Esophagus (tissue), 2 donors: ENCODE results near the gene PDE11A. TPM values are rescaled to one million over a fixed set of nuclear protein-coding genes. Genes with fewer than 3 reads are reported as not detected.

Experiments
- H3K27ac ChIP-seq, 2 donors: one replicate each; pipeline ENCODE4 v1.5.1; 2013; ENCODE audit warnings: low read depth in 2 of 2, mild to moderate bottlenecking in 2 of 2, inconsistent platforms in 1 of 2, low read length in 1 of 2, moderate library complexity in 1 of 2
- H3K27me3 ChIP-seq, 2 donors: one replicate each; pipeline ENCODE4 v1.6.1; 2013; ENCODE audit warnings: low read length in 2 of 2, control low read depth in 1 of 2, mild to moderate bottlenecking in 1 of 2; ENCODE audit not compliant: insufficient read depth in 2 of 2, control insufficient read depth in 1 of 2
- H3K36me3 ChIP-seq, 2 donors: one replicate each; pipeline ENCODE4 v1.6.1; 2013; ENCODE audit warnings: low read length in 1 of 2; ENCODE audit not compliant: control insufficient read depth in 2 of 2, insufficient read depth in 2 of 2
- H3K4me1 ChIP-seq, 2 donors: one replicate each; pipeline ENCODE4 v1.6.1; 2013; ENCODE audit warnings: low read length in 1 of 2; ENCODE audit not compliant: control insufficient read depth in 2 of 2, insufficient read depth in 2 of 2
- H3K4me3 ChIP-seq, 2 donors: one replicate each; pipeline ENCODE4 v1.5.1; 2013; ENCODE audit warnings: low read length in 2 of 2, mild to moderate bottlenecking in 2 of 2, low read depth in 1 of 2, moderate library complexity in 1 of 2
- H3K9me3 ChIP-seq, 2 donors: one replicate each; pipeline ENCODE4 v1.6.1; 2013; ENCODE audit warnings: mild to moderate bottlenecking in 2 of 2, low read depth in 1 of 2, low read length in 1 of 2, moderate library complexity in 1 of 2; ENCODE audit not compliant: control insufficient read depth in 2 of 2, insufficient read depth in 1 of 2
- WGBS, 2 donors: extraction: QIAGEN DNeasy Blood & Tissue Kit; methylation state at CpG; one replicate each; pipeline ENCODE4 v1.1.7; 2013; 5-methylcytosine and 5-hydroxymethylcytosine counted together
- polyA plus RNA-seq, 2 donors: library from polyadenylated mRNA; stranded (reverse); fragments of 200-250 nt; gene quantifications; one replicate each; pipeline ENCODE4 v1.2.3, GENCODE V29; 2013
- donor health status: healthy with polysubstance abuse.
- donor health status: Bipolar disorder and iron deficiency.

Gene PDE11A
- polyA plus RNA-seq, 2 donors = not detected

GRCh38 chr2:177747384-177747783 lies 325.2 kb downstream of the PDE11A start:
- Histone ChIP-seq H3K4me1 (no peaks in the 10 kb centered on the region), H3K27me3 (no peaks in the 10 kb centered on the region), H3K4me3 (no peak overlapping the region), H3K27ac (no peak overlapping the region), H3K36me3 (no peaks in the 10 kb centered on the region), H3K9me3 (no peaks in the 10 kb centered on the region)
- 93 to 95% methylated on average over 4 of the region's 4 CpGs for WGBS, 2 donors

- WGBS, 2 donors = 76 to 79% methylated on average over 2 of the region's 2 CpGs
These were observed 326.2 kb downstream of the PDE11A start for GRCh38 chr2:177746358-177746757.

GRCh38 chr2:177745531-177745930 lies 327.0 kb downstream of the PDE11A start:
- WGBS, 2 donors = 95 to 96% methylated on average over 1 of the region's 1 CpG
- H3K27ac ChIP-seq = no peak overlapping the region
- H3K9me3 ChIP-seq = no peaks in the 10 kb centered on the region
- H3K4me1 ChIP-seq = no peaks in the 10 kb centered on the region
- no peak overlapping the region for H3K4me3 ChIP-seq
- H3K27me3 ChIP-seq = no peaks in the 10 kb centered on the region
- no peaks in the 10 kb centered on the region for H3K36me3 ChIP-seq

More at GRCh38 chr2:177746358-177746757, 326.2 kb downstream of the PDE11A start:
- Histone ChIP-seq H3K9me3 (no peaks in the 10 kb centered on the region), H3K4me1 (no peaks in the 10 kb centered on the region), H3K36me3 (no peaks in the 10 kb centered on the region), H3K27ac (no peak overlapping the region), H3K27me3 (no peaks in the 10 kb centered on the region), H3K4me3 (no peak overlapping the region)

GRCh38 chr2:177742851-177743250 lies 329.7 kb downstream of the PDE11A start:
- Histone ChIP-seq H3K27me3 (no peaks in the 10 kb centered on the region), H3K27ac (no peak overlapping the region), H3K4me1 (peaks cover 0 to 3% of the 10 kb centered on the region in 2 donors), H3K9me3 (no peaks in the 10 kb centered on the region), H3K36me3 (no peaks in the 10 kb centered on the region), H3K4me3 (no peak overlapping the region)
- 74 to 79% methylated on average over 3 of the region's 3 CpGs for WGBS, 2 donors

- 89 to 98% methylated on average over 2 of the region's 2 CpGs for WGBS, 2 donors
- no peaks in the 10 kb centered on the region for H3K36me3 ChIP-seq
- no peaks in the 10 kb centered on the region for H3K27me3 ChIP-seq
- H3K4me1 ChIP-seq = peaks cover 0 to 3% of the 10 kb centered on the region in 2 donors
- H3K4me3 ChIP-seq = no peak overlapping the region
- H3K9me3 ChIP-seq = no peaks in the 10 kb centered on the region
- H3K27ac ChIP-seq = no peak overlapping the region
These were observed 330.7 kb downstream of the PDE11A start for GRCh38 chr2:177741866-177742265.

GRCh38 chr2:177740700-177741099 lies 331.9 kb downstream of the PDE11A start:
- peaks cover 0 to 3% of the 10 kb centered on the region in 2 donors for H3K4me1 ChIP-seq
- no peaks in the 10 kb centered on the region for H3K36me3 ChIP-seq
- WGBS, 2 donors = 36 to 59% methylated on average over 1 of the region's 1 CpG
- no peak overlapping the region for H3K27ac ChIP-seq
- no peaks in the 10 kb centered on the region for H3K9me3 ChIP-seq
- no peak overlapping the region for H3K4me3 ChIP-seq
- no peaks in the 10 kb centered on the region for H3K27me3 ChIP-seq

GRCh38 chr2:177738461-177739235 lies 333.9 kb downstream of the PDE11A start:
- Histone ChIP-seq H3K27ac (no peak overlapping the region), H3K27me3 (no peaks in the 10 kb centered on the region)
- 56 to 60% methylated on average over 7 of the region's 7 CpGs for whole genome bisulfite sequencing, 2 donors

GRCh38 chr2:177735318-177735803 lies 337.2 kb downstream of the PDE11A start:
- H3K4me3 ChIP-seq = no peak overlapping the region
- no peaks in the 10 kb centered on the region for H3K9me3 ChIP-seq
- peaks cover 0 to 3% of the 10 kb centered on the region in 2 donors for H3K4me1 ChIP-seq
- no peak overlapping the region for H3K27ac ChIP-seq
- 93% methylated on average over 6 of the region's 6 CpGs for WGBS, 2 donors
- no peaks in the 10 kb centered on the region for H3K27me3 ChIP-seq
- no peaks in the 10 kb centered on the region for H3K36me3 ChIP-seq

More at GRCh38 chr2:177738461-177739235, 333.9 kb downstream of the PDE11A start:
- H3K36me3 ChIP-seq = no peaks in the 10 kb centered on the region
- no peak overlapping the region for H3K4me3 ChIP-seq
- no peaks in the 10 kb centered on the region for H3K9me3 ChIP-seq
- H3K4me1 ChIP-seq = peaks cover 0 to 3% of the 10 kb centered on the region in 2 donors

GRCh38 chr2:177733322-177733855 lies 339.2 kb downstream of the PDE11A start:
- no peaks in the 10 kb centered on the region for H3K27me3 ChIP-seq
- H3K27ac ChIP-seq = no peak overlapping the region
- H3K4me3 ChIP-seq = no peak overlapping the region
- no peaks in the 10 kb centered on the region for H3K9me3 ChIP-seq
- no peaks in the 10 kb centered on the region for H3K36me3 ChIP-seq
- no peaks in the 10 kb centered on the region for H3K4me1 ChIP-seq
- 49 to 61% methylated on average over 2 of the region's 2 CpGs for WGBS, 2 donors
